Omental fat pad (tissue), 4 donors: Measurements from ENCODE around the gene ALDH8A1. TPM values are rescaled to one million over a fixed set of nuclear protein-coding genes. Genes with fewer than 3 reads are reported as not detected.

Source experiments
- ATAC-seq: fragments of 150-250 bp; one replicate; pipeline ENCODE4 v1.9.1; 2016; ENCODE audit warnings: mild to moderate bottlenecking, moderate library complexity; ENCODE audit not compliant: low FRiP score
- DNase-seq: peaks from one replicate; pipeline ENCODE4 v3.0.0-alpha.2; 2019; ENCODE audit warnings: low spot score
- CTCF ChIP-seq, 3 donors: fragments of 450-650 bp; IDR thresholded peaks; one replicate each; pipeline ENCODE4 v1.5.1; 2016 to 2017; ENCODE audit warnings: antibody characterized with exemption in 3 of 3, mild to moderate bottlenecking in 3 of 3, moderate library complexity in 2 of 3
- total RNA-seq, 4 donors: library from RNA; depleted of rRNA; stranded (reverse); fragments of >200 nt; gene quantifications; one replicate each; pipeline ENCODE4 v1.1.0, GENCODE V29; 2016

ALDH8A1 gene
- 1 to 10 TPM; 1.5 to 7.0 (median 3.0) TPM for total RNA-seq

- TF ChIP-seq CTCF (IDR thresholded peaks at IDR 0.05): no peak
- DNase-seq (no peak), ATAC-seq (no peak)
Measured at GRCh38 chr6:134949927-134950326, at the start of gene ALDH8A1. TSS of gene ALDH8A1 (minus strand) at chr6:134950101. CDS start at chr6:134950053, 48 bp downstream.

GRCh38 chr6:134999107-134999506, 49.2 kb upstream of the ALDH8A1 start:
- no peak for TF ChIP-seq CTCF (IDR thresholded peaks at IDR 0.05)
- ATAC-seq (no peak), DNase-seq (no peak)

- no peak for TF ChIP-seq CTCF (IDR thresholded peaks at IDR 0.05)
- ATAC-seq: no peak
- no peak for DNase-seq
Measured at GRCh38 chr6:134997133-134997995, 47.5 kb upstream of the ALDH8A1 start.

GRCh38 chr6:134995536-134995935, 45.6 kb upstream of the ALDH8A1 start:
- no peak for TF ChIP-seq CTCF (IDR thresholded peaks at IDR 0.05)
- DNase-seq (no peak), ATAC-seq (no peak)

DNA sequence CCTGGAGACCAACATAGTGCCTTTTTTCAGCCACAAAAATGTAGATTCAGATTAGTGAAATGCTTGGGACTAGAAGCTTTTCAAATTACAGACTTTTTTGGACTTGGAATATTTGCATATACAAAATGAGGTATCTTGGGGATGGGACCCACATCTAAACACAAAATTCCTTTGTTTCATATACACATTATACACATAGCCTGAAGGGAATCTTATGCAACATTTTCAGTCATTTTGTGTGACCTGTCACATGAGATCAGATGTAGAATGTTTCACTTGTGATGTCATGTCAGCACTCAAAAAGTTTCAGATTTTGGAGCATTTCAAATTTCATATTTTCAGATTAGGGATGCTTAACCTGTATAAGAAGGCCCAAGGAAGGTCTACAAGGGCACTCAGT, 44.5 kb upstream of the ALDH8A1 start:
- ATAC-seq: no peak
- no peak for DNase-seq
- TF ChIP-seq CTCF (IDR thresholded peaks at IDR 0.05): no peak

GRCh38 chr6:134992155-134992554, 42.3 kb upstream of the ALDH8A1 start:
- DNase-seq (no peak), ATAC-seq (no peak)
- no peak for TF ChIP-seq CTCF (IDR thresholded peaks at IDR 0.05)

GRCh38 chr6:134990262-134990661, 40.4 kb upstream of the ALDH8A1 start:
- ATAC-seq (no peak), DNase-seq (no peak)
- no peak for TF ChIP-seq CTCF (IDR thresholded peaks at IDR 0.05)
